Hematopoietic multipotent progenitor cell treated with erythropoietin and hydrocortisone succinate and interleukin-3 and kit ligand, for 8 days (in vitro differentiated cells): Measurements from ENCODE around the gene WDR72.

Source experiments
- DNase-seq: peaks from one replicate; pipeline ENCODE4 v3.0.0-alpha.2; 2015

Gene WDR72

DNA sequence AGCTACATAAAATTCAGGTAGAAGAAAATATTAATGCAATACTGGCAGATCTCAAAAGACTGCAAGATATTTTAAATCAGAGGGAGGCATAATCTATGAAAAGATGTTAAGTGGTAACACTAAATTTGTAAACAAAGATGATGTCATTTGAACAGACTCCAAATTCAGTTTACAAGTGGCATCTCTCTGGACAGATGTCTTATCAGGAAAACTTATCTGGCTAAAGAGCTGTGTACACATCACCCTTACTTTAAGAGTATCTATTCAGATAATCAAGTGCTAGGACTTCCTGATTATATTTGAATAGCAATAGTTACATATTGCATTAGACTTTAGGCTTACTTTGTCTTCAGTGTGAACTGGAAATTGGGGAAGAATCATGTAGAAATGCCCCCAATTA lies 231.5 kb downstream of the WDR72 start:
- DNase-seq: no peak

DNA sequence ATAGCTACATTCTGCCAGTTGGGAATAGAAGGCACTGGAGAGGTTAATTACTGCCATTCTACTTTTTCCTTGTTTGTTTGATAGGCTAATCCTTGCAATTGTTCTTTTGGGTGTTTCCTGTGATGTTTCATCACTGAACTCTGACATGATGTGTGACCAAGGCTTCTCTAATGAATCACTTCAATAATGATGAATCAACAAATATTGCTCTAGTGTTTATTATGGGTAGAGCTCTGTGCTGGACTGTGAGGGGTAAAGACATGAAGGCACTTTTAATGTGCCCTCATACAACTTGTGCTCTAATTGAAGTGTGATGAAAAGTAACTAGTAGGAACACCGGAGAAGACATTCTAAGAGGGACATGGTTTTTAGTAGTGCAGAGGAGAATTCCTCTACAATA lies 233.6 kb downstream of the WDR72 start:
- no peak for DNase-seq

DNA sequence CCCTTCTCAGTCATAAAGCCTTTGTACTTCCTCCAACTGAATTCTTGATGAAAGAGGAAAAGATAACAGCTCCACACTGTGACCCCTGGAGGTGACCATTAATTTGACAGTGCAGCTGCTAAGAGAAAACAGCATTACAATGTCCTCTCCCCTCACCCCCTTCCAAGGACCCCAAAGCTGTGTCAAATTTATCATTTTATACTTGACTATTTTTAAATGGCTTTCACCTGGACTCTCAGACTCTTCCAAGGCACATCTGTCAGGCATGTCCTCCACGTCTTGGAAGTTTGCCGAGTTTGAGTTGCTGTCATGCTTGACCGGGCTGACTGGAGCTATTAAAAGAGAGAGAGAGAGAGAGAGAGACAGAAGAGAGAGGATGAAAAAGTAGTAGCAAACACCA lies 236.5 kb downstream of the WDR72 start:
- DNase-seq: no peak

DNA sequence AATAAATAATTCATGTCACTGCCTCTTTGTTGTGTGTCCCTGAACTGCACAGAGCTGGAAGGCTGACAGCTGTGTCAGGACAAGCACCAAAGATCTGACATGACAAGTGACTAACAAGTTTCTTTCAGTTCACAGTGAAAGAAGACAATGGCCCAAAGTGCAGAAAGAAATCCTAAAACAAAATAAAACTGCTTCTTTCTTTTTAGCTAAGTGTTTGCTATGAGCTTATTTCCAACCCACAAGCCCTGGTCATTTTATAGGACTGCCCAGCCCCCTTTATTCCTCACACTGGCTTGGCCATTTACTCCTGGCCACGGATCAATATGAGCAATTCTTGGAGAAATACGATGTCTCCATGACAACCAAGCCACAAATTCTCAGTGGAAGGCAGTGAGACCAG lies 238.5 kb downstream of the WDR72 start:
- no peak for DNase-seq

DNA sequence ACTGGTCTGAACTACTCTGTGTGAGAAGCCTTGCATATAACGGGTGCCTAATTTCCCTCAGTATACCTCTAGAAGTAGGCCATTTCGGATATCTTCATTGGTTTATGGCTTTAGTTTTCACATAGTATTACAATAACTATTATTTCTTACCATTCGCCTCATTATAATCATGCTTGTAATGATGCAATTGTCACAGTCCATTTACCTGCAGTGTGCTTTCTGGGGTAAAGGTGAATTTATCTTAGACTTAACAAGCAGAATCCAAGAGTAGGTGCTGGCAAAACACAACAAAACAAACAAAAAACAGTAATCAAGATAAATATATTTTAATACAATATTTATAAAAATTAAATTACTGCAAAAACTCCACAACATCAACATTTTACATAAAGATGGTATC lies 246.0 kb downstream of the WDR72 start:
- DNase-seq: no peak

DNA sequence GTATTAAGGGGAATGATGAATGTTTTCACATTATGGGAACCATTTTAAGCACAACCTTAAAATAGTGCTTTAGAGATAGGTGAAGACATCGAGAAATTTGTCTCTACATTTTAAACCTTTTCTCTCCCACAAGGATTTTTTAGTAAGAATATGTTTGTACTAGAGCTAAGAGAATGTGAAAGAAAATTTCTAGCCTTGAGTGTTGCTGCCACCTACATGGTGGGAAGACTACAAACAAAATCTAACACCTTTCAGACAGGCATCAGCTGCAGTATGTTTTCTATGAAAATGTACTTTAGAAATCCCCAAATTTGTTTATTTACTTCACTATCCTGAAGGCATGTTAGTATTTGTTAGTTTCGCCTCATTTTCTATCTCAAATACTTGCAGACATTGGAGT lies 247.4 kb downstream of the WDR72 start:
- no peak for DNase-seq

DNA sequence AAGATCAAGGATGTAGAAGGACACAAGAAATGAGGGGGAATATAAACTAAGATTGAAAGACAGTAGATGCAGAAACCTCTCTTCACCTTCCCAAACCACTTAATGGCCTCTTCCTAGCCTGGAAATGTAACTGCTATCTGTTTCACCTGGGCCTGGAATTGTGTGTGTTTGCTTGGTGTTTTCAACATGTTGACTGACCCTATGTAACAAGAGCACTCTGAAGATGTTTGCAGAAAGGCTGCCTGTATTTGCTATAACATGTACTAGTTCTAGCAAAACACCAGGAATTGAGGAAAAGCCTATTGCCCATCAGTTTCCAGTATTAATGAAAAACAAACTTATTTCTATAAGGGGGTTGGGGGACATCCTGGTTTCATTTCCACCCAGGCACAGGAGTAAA lies 248.3 kb downstream of the WDR72 start:
- no peak for DNase-seq

DNA sequence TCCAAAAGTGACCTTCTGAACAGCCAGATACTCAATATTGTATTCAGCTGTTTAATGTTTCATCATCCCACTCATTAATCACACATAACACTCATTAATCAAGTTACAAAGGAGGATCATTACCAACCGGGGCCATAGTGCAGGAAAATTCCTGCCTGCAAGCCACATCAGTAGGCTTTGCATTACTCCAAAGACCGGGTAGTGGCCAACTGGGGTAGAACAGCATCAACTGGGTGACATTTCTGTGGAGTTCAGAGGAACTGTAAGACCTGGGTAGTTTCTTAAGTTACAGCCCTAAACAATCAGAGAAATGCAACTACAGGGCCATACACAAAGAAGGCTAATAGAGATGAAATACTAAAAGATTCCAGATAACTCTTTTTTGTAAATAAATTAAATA lies 253.1 kb downstream of the WDR72 start:
- DNase-seq: no peak

DNA sequence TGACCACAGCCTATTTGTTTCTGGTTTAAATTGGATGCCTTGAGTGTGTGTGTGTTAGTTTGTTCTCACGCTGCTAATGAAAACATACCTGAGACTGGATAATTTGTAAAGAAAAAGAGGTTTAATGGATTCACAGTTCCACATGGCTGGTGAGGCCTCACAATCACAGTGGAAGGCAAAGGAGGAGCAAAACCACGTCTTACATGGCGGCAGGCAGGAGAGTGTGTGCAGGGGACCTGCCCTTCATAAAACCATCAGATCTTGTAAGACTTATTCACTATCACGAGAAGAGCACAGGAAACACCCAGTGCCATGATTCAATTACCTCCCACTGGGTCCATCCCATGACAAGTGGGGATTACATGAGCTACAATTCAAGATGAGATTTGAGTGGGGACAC lies 260.5 kb downstream of the WDR72 start:
- no peak for DNase-seq

DNA sequence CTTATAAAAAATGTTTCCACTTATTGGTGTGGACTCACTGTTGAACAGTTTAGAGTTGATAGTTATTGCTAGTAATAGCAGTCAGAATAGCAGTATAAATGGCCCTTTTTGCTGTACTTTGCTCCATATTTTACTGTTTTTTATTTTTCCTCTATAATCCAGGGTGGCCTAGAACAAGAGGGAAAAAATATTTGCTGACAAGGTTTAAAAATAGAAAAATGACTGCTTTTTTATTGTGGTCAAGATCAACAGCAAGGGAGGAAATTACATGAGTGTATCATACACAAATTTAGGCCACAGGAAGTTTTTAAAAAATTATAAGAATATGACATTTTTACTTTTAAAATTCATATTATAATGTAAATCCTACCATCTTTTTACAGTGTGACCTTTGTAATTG lies 269.1 kb downstream of the WDR72 start:
- DNase-seq: no peak

DNA sequence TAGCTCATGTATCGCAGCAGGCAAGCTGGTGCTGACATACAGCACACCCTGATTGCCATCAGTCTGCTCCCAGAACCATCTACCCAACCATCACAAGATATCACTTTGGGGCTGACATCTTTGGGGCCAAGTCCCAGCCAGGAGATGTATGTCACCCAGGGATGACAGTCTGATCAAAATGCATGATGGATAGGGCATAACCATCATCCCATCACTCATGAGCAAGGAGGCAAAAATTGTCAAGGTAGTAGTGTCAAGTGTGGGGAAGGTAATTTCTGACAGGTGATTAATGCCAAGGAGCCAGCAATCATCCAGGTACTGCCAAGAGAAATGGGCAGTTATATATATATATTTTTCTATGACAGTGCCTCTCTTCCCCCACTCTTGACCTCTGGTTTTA lies 277.4 kb downstream of the WDR72 start:
- DNase-seq: no peak

DNA sequence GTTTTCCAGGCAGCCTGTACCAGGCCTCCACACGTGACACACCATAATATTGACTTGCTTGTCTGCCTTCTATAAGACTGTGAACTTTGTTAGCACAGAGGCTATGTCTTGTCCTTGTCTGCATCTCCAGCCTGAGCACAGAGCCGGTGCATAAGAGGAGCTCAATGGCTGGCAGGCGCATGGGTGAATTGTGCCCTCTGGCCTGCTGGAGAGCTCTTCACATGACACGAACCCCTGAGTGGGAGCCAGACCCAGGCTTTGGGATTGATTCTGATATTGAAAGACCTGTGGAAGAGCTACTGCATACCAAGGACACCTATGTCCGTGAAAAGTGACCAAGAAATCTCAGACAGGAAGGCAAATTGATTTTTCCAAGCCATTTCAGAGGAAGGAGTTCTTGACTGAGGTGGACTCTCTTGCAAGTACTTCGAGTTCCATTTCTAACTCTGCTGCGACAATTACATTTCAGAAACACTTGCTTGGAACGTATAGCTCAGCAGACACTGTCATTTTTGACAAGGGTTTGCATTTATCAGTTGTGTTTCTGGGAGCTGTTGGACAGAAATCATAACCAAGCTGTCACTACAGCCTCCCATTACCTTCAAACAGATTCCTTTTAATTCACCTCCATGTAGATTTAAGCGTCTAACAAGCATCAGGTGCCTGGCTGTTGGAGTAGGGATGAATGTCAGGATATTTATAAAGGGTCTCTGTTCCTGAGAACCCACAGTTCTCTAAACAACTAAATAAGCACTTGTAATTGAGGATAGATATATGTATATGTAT lies 281.3 kb downstream of the WDR72 start:
- no peak for DNase-seq

DNA sequence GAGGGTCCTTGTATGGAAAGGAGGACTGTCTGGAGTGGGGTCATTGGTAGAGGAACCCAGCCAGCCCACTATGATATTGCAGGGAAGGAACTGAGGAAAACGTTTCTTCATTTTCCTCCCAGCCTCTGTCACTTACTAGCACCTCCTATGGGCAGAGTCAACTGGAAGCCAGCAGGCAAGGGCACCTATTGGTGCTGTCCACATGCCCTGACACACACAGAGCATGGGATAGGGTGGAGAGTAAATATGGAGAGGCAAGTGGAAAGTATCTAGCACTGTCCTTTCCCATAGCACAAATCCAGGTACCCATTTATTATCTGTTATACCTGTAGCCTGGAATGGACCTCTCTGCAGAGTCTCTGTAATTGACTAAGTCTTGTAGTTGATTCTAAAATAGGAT lies 285.6 kb downstream of the WDR72 start:
- no peak for DNase-seq

DNA sequence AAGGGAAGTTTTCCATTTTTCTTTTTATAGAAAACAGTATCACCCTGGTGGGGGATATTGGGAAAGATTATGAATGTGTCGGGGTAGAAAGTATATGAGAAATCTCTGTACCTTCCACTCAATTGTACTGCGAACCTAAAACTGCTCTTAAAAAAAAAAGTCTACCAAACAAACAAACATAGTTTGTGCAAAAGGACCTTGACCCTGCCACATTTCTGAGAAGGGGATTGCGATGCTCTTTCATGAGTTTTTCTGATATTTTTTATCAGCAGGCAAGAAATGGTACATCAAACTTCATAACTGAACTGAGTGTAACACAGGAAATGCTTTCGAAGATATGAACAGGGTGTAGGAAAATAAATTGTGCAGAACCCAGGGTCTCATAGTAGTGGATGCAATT lies 286.0 kb downstream of the WDR72 start:
- no peak for DNase-seq

DNA sequence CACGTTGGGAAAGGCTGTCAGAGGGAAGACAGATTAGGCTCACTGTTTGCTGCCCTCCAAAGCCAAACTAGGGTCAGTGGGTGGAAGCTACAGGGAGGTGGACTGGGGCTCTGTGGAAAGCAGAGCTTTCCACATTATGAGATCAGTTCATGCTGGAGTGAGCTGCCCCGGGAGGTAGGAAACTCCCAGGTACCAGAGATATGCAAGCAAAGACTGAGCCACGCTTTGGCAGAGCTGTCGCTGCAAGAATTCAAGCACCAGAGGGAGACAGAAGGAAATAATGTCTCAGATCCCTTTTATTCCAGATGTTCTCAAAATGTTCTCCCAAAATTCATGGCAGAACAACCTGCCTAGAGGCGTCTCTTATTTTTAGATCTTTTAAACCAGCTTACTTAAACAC lies 286.6 kb downstream of the WDR72 start:
- no peak for DNase-seq

DNA sequence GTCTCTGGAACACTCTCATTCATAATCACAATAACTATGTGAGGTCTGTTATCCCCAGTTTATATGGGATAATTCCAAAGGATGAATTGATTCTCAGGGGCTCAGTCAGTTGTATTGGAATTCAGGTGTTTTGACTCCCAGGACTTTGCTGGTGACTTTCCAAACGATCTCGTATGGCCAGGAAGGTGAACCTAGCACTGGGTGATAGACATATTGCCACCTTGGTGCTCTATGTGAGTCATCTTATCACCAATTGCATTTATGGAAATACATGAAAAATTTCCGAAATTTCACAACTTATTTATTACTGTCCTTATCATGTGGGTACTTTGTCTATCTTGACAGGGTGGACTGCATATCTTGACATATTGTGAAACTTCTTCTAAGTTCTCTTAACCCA lies 287.3 kb downstream of the WDR72 start:
- no peak for DNase-seq

DNA sequence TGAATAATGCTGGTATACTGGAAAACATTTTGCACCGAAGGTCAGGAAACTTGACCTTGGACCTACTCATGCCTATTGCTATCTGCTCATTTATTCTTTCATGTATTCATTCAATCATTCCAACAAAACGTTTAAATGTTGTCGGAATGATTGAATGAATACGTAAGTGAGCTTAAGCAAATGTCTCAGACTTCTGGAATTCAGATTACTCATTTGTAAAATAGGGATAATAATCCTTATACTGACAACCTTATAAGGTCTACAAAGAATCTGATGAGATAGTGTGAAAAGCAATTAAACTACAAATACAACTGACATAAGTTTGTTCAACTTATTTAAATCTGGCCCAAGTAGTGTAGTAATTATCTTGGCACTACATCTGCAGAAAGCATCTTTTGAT lies 288.7 kb downstream of the WDR72 start:
- no peak for DNase-seq

DNA sequence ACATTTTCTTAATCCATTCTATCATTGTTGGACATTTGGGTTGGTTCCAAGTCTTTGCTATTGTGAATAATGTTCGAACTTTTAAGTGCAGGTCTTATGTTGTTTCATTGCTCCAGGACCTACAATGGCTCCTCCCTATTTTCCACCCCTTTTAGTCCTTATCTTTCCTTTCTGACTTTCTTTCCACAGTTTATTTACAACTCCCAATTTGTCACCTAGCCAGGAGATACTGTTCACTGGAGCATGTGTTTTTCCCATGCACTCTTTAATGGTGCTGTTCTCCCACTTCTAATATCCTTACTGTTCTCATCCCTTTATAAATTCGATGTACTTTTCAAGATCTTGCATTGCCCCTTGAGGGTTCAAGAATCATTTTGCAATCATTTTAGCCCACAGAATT lies 290.0 kb downstream of the WDR72 start:
- DNase-seq: no peak
